HL-60 (cell line): Measurements from ENCODE around the gene UTP20.

ENCODE experiments used
- CTCF ChIP-seq: IDR thresholded peaks from one replicate; pipeline ENCODE4 v1.5.1; 2011; ENCODE audit warnings: low read length, control low read depth, inconsistent platforms; ENCODE audit not compliant: insufficient read depth
- GABPA ChIP-seq: IDR thresholded peaks from 2 replicates; pipeline ENCODE4 v1.6.1; 2012; ENCODE audit warnings: low read depth
- POLR2AphosphoS5 ChIP-seq: IDR thresholded peaks from 2 replicates; pipeline ENCODE4 v1.6.1; 2012; ENCODE audit warnings: low read depth
- REST ChIP-seq: IDR thresholded peaks from 2 replicates; pipeline ENCODE4 v1.6.1; 2012; ENCODE audit warnings: low read depth; ENCODE audit not compliant: insufficient replicate concordance
- SPI1 ChIP-seq: IDR thresholded peaks from 2 replicates; pipeline ENCODE4 v1.6.1; 2012; ENCODE audit warnings: low read depth, mild to moderate bottlenecking, borderline replicate concordance

- TF ChIP-seq CTCF (no peak), POLR2AphosphoS5 (no peak), SPI1 (no peak), REST (no peak), GABPA (no peak)
Measured at GRCh38 chr12:101298426-101298825, 18.5 kb downstream of the UTP20 start.
